Vagina (tissue), 2 donors: Measurements from ENCODE around the gene DTX2. TPM values are rescaled to one million over a fixed set of nuclear protein-coding genes. Genes with fewer than 3 reads are reported as not detected.
"Not testable (repeated sequence)": the region's sequence is repeated elsewhere in the genome, so short reads cannot be mapped to it uniquely, and the experiment has no call there.

Experiments used
- DNase-seq, 2 donors: peaks; one replicate each; pipeline ENCODE4 v3.0.0-alpha.2; 2017; ENCODE audit errors: extremely low spot score in 2 of 2
- H3K27ac ChIP-seq: fragments of 200-600 bp; sonication (generic); one replicate; pipeline ENCODE4 v1.5.1; 2019
- H3K27me3 ChIP-seq: fragments of 200-600 bp; sonication (generic); one replicate; pipeline ENCODE4 v1.5.1; 2019
- H3K36me3 ChIP-seq, 2 donors: fragments of 200-600 bp; sonication (generic); one replicate each; pipeline ENCODE4 v1.5.1; 2017 to 2019
- H3K4me1 ChIP-seq: fragments of 200-600 bp; sonication (generic); one replicate; pipeline ENCODE4 v1.5.1; 2019
- H3K4me3 ChIP-seq, 2 donors: fragments of 200-600 bp; sonication (generic); 1 replicate in 1 of 2; 2 replicates in 1 of 2; pipeline ENCODE4 v1.5.1; 2016 to 2019
- H3K9me3 ChIP-seq: fragments of 200-600 bp; sonication (generic); one replicate; pipeline ENCODE4 v1.5.1; 2019
- POLR2A ChIP-seq, 2 donors: fragments of 450-650 bp; IDR thresholded peaks; one replicate each; pipeline ENCODE4 v1.6.1; 2017; ENCODE audit warnings: antibody characterized with exemption in 2 of 2, mild to moderate bottlenecking in 2 of 2, moderate library complexity in 2 of 2
- POLR2AphosphoS5 ChIP-seq, 2 donors: sonication (generic); formaldehyde crosslinking; IDR thresholded peaks; one replicate each; pipeline ENCODE4 v1.9.0; 2017; ENCODE audit warnings: antibody characterized with exemption in 2 of 2, mild to moderate bottlenecking in 2 of 2, low read depth in 1 of 2; ENCODE audit not compliant: insufficient read depth in 1 of 2
- intact Hi-C: fragments of 100-400 bp; cut with DNase I; formaldehyde crosslinking; loops from one replicate; pipeline ENCODE4 v1.15.1; 2023
- total RNA-seq: library from RNA; depleted of rRNA; stranded (reverse); fragments of >200 nt; gene quantifications from one replicate; pipeline ENCODE4 v1.2.3, GENCODE V29; 2016
- TF ChIP-seq, protein P1 (sequence below), 3 experiments: fragments of 450-650 bp in 2 of 3; fragments of 200-600 bp in 1 of 3; sonication (generic) in 1 of 3; IDR thresholded peaks; one replicate each; pipeline ENCODE4 v1.5.1; 2017 to 2019; ENCODE audit warnings: antibody characterized with exemption in 3 of 3, mild to moderate bottlenecking in 2 of 3, moderate library complexity in 2 of 3

DTX2 gene
- total RNA-seq, 1 donor from 2014 or later = 78.3 TPM

DNA sequence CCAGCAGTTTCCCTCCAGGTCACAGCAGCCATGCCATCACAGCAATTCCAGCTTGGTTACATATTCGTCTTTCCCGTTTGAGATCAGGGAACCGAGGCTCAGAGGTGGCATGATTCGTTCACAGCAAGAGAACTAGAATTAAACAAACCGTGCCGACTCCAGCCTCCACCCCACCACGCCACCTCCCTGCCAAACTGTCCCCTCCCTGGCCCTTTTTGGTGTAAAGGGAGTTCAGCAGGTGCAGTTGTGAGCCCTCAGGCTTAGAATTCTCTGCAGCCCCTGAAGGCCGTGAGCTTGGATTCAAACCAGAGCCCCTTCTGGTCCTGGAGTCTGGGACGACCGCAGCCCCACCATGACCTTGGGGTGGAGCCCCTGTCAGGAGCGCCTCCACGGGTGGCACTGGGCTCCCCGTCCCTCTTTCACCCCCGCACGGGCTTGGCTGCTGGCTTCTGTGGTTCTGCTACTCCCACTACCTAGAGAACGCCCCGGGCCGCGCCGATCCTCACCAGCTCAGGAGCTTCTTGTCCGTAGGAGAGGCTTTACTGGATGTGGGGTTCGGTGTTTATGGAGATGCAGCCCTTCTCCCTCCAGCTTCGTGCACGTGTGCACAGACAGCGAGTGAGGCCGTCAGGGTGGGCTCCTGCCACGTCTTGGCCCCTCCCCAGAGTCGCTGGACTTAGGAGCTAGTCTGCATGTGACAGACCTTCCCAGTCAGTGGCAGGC, 37.9 kb downstream of the DTX2 start:
- H3K27me3 ChIP-seq, H3K27ac ChIP-seq, H3K4me1 ChIP-seq, H3K9me3 ChIP-seq, intact Hi-C loops, H3K4me3 ChIP-seq, H3K36me3 ChIP-seq: not testable (repeated sequence)
- DNase-seq = peak in 1 of 2 donors; percentile 16

DNA sequence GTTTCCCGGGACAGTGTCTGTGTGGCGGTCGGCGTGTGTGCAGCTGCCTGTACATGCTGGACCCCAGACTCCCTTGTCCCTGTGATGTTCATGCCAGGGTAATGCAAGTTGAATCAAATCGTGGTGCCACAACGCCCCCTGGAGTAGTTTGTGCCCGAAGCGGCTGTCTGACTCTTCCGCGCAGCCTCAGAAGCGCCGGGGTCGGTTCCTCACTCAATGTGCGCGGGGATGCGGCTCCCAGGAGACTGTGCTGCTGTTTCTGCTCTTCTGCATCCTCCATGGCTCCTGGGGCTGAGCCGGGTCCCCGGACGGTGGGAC, 38.4 kb downstream of the DTX2 start:
- H3K27ac ChIP-seq, H3K4me3 ChIP-seq, H3K4me1 ChIP-seq, H3K27me3 ChIP-seq, DNase-seq, intact Hi-C loops, H3K36me3 ChIP-seq, H3K9me3 ChIP-seq: not testable (repeated sequence)

DNA sequence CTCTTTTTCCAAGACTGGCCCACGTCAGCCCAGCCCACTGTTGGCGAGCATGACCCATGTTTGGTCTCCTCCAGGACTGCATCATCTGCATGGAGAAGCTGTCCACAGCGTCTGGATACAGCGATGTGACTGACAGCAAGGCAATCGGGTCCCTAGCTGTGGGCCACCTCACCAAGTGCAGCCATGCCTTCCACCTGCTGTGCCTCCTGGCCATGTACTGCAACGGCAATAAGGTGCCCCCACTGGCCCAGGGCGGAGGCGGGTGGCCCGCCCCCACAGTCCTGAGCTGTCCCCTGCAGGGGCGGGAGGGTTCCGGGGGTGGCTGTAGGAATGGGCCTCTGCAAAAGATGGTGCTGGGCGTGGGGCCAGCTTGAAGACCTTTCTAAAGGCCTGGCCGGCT, 40.7 kb downstream of the DTX2 start:
- intact Hi-C loops, DNase-seq: not testable (repeated sequence)
- peaks cover 0 to 16% of the 10 kb centered on the region in 2 donors for H3K36me3 ChIP-seq

DNA sequence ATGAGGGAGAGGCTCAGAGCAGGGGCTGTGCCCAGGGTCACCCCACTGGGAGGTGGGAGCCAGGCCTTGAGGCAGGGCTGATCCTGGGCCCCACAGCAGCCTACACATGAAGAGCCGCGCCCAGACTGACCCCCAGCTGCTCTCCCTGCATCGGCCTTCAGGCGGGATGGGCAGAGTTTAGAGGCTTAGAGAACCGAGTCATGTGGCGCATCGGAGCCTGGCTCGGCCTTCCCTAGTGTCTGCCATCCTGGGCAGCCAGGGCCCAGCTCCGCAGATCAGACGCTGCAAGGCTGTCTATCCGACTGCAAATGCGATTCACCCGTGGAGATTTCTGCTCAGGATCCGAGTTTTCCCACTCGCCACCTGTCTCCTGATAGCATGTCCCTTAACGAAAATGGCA, 41.3 kb downstream of the DTX2 start:
- peaks cover 0 to 16% of the 10 kb centered on the region in 2 donors for H3K36me3 ChIP-seq
- H3K4me3 ChIP-seq, H3K27ac ChIP-seq, H3K9me3 ChIP-seq, DNase-seq, intact Hi-C loops, H3K4me1 ChIP-seq, H3K27me3 ChIP-seq: not testable (repeated sequence)

More for the DNA sequence above, 40.7 kb downstream of the DTX2 start:
- not testable (repeated sequence) for H3K4me3 ChIP-seq, H3K27me3 ChIP-seq, H3K4me1 ChIP-seq, H3K9me3 ChIP-seq, H3K27ac ChIP-seq

DNA sequence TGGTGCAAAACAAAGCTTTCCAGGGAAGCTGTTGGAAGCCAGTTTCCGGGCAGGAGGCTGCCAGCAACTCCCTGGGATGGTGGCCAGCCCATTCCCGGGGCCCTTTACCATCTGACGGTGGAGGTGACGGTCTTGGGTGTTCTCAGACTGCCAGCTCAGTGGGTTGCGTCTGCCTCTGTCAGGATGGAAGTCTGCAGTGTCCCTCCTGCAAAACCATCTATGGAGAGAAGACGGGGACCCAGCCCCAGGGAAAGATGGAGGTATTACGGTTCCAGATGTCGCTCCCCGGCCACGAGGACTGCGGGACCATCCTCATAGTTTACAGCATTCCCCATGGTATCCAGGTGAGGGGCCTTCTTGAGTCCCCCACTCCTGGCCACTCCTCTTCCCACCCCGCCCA, 41.7 kb downstream of the DTX2 start:
- peaks cover 0 to 16% of the 10 kb centered on the region in 2 donors for H3K36me3 ChIP-seq
- H3K9me3 ChIP-seq, H3K27ac ChIP-seq, H3K4me1 ChIP-seq, DNase-seq, intact Hi-C loops, H3K27me3 ChIP-seq, H3K4me3 ChIP-seq: not testable (repeated sequence)

DNA sequence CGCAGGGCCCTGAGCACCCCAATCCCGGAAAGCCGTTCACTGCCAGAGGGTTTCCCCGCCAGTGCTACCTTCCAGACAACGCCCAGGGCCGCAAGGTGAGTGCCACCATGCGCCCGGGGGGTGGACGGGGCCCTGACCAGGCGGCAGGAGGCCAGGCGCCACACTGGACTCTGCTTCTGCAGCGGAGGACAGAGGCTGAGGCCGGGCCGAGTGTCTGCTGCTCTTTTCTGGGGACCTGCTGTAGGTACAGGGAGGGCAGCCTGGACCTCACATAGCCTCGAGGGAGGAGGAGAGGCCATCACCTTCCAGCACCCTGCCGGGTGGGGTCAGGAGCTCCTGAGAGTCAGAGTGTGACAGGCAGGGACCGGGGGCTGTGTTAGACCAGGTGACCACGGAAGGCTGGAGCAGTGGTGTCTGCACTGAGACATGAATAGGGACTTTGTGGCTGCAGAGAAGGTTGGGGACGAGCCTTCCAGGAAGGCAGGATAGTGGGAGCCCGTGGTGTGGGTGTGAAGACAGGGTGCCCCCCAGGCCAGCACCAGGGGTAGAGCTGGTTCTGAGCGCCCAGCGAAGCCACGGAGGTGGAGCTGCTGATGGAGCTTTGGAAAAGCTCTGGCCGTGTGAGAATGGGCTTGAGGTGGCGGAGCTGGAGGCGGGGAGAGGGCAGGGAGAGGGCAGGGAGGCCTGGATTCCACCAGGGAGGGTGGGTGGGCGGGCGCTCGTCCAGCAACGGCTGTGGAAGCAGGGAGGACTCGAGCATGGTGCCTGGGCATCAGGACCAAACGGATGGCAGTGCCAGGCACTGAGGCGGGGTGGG, 43.0 kb downstream of the DTX2 start:
- intact Hi-C loops, H3K9me3 ChIP-seq, H3K27ac ChIP-seq, H3K4me3 ChIP-seq, H3K4me1 ChIP-seq, H3K27me3 ChIP-seq: not testable (repeated sequence)
- DNase-seq = peak in 1 of 2 donors; percentile 79
- H3K36me3 ChIP-seq = peaks cover 0 to 16% of the 10 kb centered on the region in 2 donors

DNA sequence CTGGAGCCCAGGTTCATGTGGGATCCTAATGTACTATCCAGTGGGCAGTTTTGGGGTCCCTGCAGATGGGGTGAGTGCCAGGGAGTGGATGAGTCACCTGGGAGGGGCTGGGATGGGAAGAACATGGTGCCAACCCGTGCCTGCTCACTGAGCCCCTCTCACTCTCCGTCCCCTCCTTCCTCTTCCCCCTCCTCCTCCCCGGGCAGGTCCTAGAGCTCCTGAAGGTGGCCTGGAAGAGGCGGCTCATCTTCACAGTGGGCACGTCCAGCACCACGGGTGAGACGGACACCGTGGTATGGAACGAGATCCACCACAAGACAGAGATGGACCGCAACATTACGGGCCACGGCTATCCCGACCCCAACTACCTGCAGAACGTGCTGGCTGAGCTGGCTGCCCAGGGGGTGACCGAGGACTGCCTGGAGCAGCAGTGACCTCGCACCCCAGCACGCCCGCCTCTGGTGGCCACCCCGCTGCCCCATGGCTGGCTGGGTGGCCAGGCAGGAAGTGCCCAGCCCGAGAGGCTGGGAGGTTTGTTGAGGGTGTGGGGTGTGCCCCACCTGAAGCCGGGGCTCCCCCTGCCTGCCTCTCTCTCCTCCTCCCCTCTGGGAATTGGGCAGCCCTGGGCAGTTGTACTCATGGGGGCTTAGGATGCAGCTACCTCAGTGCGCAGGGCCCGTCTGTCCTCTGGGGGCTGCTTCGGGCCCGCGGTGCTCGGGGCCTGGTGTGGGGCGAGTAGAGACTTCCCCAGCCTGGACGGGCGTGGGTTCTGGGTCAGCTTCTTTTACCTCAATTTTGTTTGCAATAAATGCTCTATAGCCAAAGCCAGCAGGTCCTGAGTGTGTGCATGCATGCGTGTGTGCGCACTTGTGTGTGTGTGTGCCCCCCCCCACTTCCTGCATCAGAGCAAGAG, 43.9 kb downstream of the DTX2 start:
- Histone ChIP-seq H3K27ac (no peak overlapping the region), H3K9me3 (no peaks in the 10 kb centered on the region), H3K36me3 (peaks cover 0 to 16% of the 10 kb centered on the region in 2 donors), H3K4me1 (peaks cover 6% of the 10 kb centered on the region), H3K4me3 (no peak overlapping the region), H3K27me3 (no peaks in the 10 kb centered on the region)
- peak in 1 of 2 donors; percentile 85 for DNase-seq
- TF ChIP-seq POLR2A (IDR thresholded peaks at IDR 0.05) (no peak), POLR2AphosphoS5 (IDR thresholded peaks at IDR 0.05; ENCODE audit: insufficient read depth in 1 of 2, low read depth in 1 of 2) (no peak)
- TF ChIP-seq, protein P1, sequence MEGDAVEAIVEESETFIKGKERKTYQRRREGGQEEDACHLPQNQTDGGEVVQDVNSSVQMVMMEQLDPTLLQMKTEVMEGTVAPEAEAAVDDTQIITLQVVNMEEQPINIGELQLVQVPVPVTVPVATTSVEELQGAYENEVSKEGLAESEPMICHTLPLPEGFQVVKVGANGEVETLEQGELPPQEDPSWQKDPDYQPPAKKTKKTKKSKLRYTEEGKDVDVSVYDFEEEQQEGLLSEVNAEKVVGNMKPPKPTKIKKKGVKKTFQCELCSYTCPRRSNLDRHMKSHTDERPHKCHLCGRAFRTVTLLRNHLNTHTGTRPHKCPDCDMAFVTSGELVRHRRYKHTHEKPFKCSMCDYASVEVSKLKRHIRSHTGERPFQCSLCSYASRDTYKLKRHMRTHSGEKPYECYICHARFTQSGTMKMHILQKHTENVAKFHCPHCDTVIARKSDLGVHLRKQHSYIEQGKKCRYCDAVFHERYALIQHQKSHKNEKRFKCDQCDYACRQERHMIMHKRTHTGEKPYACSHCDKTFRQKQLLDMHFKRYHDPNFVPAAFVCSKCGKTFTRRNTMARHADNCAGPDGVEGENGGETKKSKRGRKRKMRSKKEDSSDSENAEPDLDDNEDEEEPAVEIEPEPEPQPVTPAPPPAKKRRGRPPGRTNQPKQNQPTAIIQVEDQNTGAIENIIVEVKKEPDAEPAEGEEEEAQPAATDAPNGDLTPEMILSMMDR (IDR thresholded peaks at IDR 0.05) = no peak
- intact Hi-C loops = no loop called here

DNA sequence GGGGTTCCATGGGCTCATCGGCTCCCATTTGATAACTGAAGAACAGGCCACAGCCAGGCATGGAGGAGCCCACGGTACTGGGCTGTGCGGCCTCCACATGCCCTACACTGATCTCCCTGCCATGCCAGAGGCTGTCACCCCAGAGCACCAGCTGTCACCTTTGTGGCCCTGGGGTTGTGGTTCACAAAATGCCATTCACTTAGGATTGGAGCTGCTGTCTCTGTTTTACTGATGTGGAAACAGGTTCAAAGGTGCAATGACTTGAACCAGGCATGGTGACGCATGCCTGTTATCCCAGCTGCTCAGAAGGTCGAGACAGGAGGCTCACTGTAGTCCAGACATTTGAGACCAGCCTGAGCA, 44.6 kb downstream of the DTX2 start:
- Histone ChIP-seq H3K4me3 (no peak overlapping the region), H3K27ac (no peak overlapping the region), H3K36me3 (peaks cover 0 to 16% of the 10 kb centered on the region in 2 donors), H3K27me3 (no peaks in the 10 kb centered on the region), H3K4me1 (peaks cover 8% of the 10 kb centered on the region), H3K9me3 (no peaks in the 10 kb centered on the region)
- intact Hi-C loops = no loop called here
- no peak for DNase-seq
- no peak for TF ChIP-seq POLR2A (IDR thresholded peaks at IDR 0.05)
- TF ChIP-seq, protein P1 (IDR thresholded peaks at IDR 0.05) = no peak

DNA sequence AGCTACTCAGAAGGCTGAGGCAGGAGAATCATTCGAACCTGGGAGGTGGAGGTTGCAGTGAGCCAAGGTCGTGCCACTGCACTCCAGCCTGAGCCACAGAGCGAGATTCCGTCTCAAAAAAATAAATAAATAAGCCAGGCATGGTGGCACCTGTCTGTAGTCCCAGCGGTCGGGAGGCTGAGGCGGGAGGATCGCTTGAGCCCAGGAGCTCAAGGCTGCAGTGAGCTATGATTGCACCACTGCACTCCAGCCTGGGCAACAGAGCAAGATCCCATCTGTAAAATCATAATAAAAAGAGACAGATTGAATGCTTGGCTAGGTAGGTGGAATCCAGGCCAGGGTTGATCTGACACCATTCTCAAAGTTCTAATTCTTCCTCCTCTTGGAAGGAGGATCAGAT, 45.1 kb downstream of the DTX2 start:
- peak in 1 of 2 donors; percentile 37 for DNase-seq
- H3K27ac ChIP-seq, intact Hi-C loops, H3K27me3 ChIP-seq, H3K4me1 ChIP-seq, H3K4me3 ChIP-seq, H3K9me3 ChIP-seq: not testable (repeated sequence)
- peaks cover 0 to 16% of the 10 kb centered on the region in 2 donors for H3K36me3 ChIP-seq
